Colonic mucosa (tissue), 4 donors: Measurements from ENCODE around the gene CAPN10. TPM values are rescaled to one million over a fixed set of nuclear protein-coding genes. Genes with fewer than 3 reads are reported as not detected.

Experiments used
- DNase-seq: peaks from one replicate; pipeline ENCODE4 v3.0.0-alpha.2; 2020
- H3K27ac ChIP-seq: fragments of 200-600 bp; one replicate; pipeline ENCODE4 v1.8.0; 2021
- H3K27me3 ChIP-seq: fragments of 200-600 bp; one replicate; pipeline ENCODE4 v1.8.0; 2021
- H3K36me3 ChIP-seq: fragments of 200-600 bp; one replicate; pipeline ENCODE4 v1.8.0; 2021
- H3K4me1 ChIP-seq: fragments of 200-600 bp; one replicate; pipeline ENCODE4 v1.8.0; 2021; ENCODE audit warnings: mild to moderate bottlenecking
- H3K4me3 ChIP-seq: fragments of 200-600 bp; one replicate; pipeline ENCODE4 v1.8.0; 2021
- H3K9ac ChIP-seq, 2 donors: one replicate each; pipeline ENCODE4 v1.7.0; 2013; ENCODE audit warnings: control low read depth in 2 of 2, low read depth in 2 of 2, low read length in 2 of 2
- H3K9me3 ChIP-seq: fragments of 200-600 bp; one replicate; pipeline ENCODE4 v1.8.0; 2021
- intact Hi-C: fragments of 100-400 bp; cut with DNase I; formaldehyde crosslinking; loops from one replicate; pipeline ENCODE4 v1.14.1; 2022
- total RNA-seq, 2 donors: library from RNA; stranded (reverse); fragmentation: NEBNext Ultra II Directional in 1 of 2; extraction: Animal tissue kit (Norgen Biotek cat#: 25700) in 1 of 2; gene quantifications; one replicate each; pipeline ENCODE4 v1.2.1, GENCODE V29; 2021
- TF ChIP-seq, protein P1 (sequence below): fragments of 200-600 bp; IDR thresholded peaks from one replicate; pipeline ENCODE4 v1.8.0; 2022; ENCODE audit warnings: antibody characterized with exemption, mild to moderate bottlenecking
- donor health status: healthy.
- donor health status: DM: no; HTN: no; CAD: no.
- donor health status: DM: no; HTN: no; CAD: no.

The CAPN10 gene
- total RNA-seq, 2 donors from 2014 or later = 29.1 to 47.8 TPM

GRCh38 chr2:240632306-240632721 lies 45.8 kb downstream of the CAPN10 start:
- H3K4me3 ChIP-seq = no peak overlapping the region
- no peak for DNase-seq
- H3K27me3 ChIP-seq = no peaks in the 10 kb centered on the region
- no peak overlapping the region for H3K9ac ChIP-seq
- H3K36me3 ChIP-seq = no peaks in the 10 kb centered on the region
- TF ChIP-seq, protein P1, sequence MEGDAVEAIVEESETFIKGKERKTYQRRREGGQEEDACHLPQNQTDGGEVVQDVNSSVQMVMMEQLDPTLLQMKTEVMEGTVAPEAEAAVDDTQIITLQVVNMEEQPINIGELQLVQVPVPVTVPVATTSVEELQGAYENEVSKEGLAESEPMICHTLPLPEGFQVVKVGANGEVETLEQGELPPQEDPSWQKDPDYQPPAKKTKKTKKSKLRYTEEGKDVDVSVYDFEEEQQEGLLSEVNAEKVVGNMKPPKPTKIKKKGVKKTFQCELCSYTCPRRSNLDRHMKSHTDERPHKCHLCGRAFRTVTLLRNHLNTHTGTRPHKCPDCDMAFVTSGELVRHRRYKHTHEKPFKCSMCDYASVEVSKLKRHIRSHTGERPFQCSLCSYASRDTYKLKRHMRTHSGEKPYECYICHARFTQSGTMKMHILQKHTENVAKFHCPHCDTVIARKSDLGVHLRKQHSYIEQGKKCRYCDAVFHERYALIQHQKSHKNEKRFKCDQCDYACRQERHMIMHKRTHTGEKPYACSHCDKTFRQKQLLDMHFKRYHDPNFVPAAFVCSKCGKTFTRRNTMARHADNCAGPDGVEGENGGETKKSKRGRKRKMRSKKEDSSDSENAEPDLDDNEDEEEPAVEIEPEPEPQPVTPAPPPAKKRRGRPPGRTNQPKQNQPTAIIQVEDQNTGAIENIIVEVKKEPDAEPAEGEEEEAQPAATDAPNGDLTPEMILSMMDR = no peak
- no peaks in the 10 kb centered on the region for H3K9me3 ChIP-seq
- no peaks in the 10 kb centered on the region for H3K4me1 ChIP-seq
- intact Hi-C loops = no loop called here
- H3K27ac ChIP-seq = no peak overlapping the region

- no peaks in the 10 kb centered on the region for H3K27me3 ChIP-seq
- TF ChIP-seq, protein P1 = no peak
- H3K36me3 ChIP-seq = no peaks in the 10 kb centered on the region
- intact Hi-C loops = no loop called here
- no peak overlapping the region for H3K4me3 ChIP-seq
- no peaks in the 10 kb centered on the region for H3K4me1 ChIP-seq
- no peak overlapping the region for H3K9ac ChIP-seq
- no peaks in the 10 kb centered on the region for H3K9me3 ChIP-seq
- H3K27ac ChIP-seq = no peak overlapping the region
- no peak for DNase-seq
Observed at GRCh38 chr2:240635121-240635997, 48.8 kb downstream of the CAPN10 start.

- no peaks in the 10 kb centered on the region for H3K4me1 ChIP-seq
- intact Hi-C loops = no loop called here
- H3K9me3 ChIP-seq = no peaks in the 10 kb centered on the region
- no peak overlapping the region for H3K9ac ChIP-seq
- no peak overlapping the region for H3K27ac ChIP-seq
- H3K36me3 ChIP-seq = no peaks in the 10 kb centered on the region
- DNase-seq = no peak
- TF ChIP-seq, protein P1 = no peak
- no peaks in the 10 kb centered on the region for H3K27me3 ChIP-seq
- H3K4me3 ChIP-seq = no peak overlapping the region
Observed at GRCh38 chr2:240635998-240636547, 49.5 kb downstream of the CAPN10 start.

- no peaks in the 10 kb centered on the region for H3K27me3 ChIP-seq
- H3K9ac ChIP-seq = no peak overlapping the region
- H3K9me3 ChIP-seq = no peaks in the 10 kb centered on the region
- no peaks in the 10 kb centered on the region for H3K4me1 ChIP-seq
- H3K36me3 ChIP-seq = no peaks in the 10 kb centered on the region
- intact Hi-C loops = no loop called here
- TF ChIP-seq, protein P1 = no peak
- no peak for DNase-seq
- no peak overlapping the region for H3K4me3 ChIP-seq
- no peak overlapping the region for H3K27ac ChIP-seq
Observed at GRCh38 chr2:240636563-240637115, 50.1 kb downstream of the CAPN10 start.

DNA sequence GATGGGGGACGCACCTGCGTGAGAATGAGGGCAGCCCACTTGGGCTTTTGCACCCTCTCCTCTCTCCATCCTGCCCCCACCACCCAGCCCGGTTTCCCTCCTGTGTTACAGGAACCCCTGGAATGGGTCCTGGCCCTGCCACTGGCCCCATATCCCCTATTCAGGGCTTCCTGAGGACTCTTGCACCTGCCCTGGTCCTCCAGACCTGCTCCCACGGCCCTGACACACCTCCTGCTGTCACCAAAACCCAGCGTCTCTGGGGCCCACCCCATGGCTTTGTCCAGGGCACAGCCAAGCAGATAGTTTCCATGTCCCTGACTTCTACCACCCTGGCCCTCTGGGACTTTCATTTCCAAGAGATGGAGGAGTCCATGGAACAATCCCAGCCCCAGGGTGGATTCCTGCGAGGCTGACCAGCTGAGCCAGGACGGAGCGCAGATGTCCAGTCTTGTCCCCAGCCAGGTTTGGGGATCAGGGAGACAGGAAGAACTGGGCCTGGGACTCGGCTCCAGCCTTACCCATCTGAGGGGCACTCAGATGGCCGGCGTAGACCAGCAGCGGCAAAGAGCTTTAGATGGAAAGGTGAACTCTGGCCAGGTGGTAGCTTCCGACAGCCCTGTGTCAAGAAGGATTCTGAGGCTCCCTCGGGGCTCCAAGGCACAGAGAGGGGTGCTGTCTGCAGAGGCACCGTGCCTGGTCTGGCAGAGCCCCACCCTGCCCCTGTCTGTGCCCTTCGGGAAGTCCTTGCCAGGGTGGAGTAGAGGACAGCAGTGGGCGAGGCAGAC lies 50.8 kb downstream of the CAPN10 start:
- no peaks in the 10 kb centered on the region for H3K27me3 ChIP-seq
- no peak overlapping the region for H3K4me3 ChIP-seq
- no peaks in the 10 kb centered on the region for H3K4me1 ChIP-seq
- no peak overlapping the region for H3K27ac ChIP-seq
- no peaks in the 10 kb centered on the region for H3K9me3 ChIP-seq
- no peak for DNase-seq
- no peak overlapping the region for H3K9ac ChIP-seq
- no peaks in the 10 kb centered on the region for H3K36me3 ChIP-seq
- intact Hi-C loops = no loop called here
- TF ChIP-seq, protein P1 = no peak
